ENCODE results near the gene CACNA1G. TPM values are rescaled to one million over a fixed set of nuclear protein-coding genes. Genes with fewer than 3 reads are reported as not detected.

CACNA1G gene
- total and polyA plus RNA-seq, 2 experiments from 2014 or later: 0.06 to 0.97 TPM

DNA sequence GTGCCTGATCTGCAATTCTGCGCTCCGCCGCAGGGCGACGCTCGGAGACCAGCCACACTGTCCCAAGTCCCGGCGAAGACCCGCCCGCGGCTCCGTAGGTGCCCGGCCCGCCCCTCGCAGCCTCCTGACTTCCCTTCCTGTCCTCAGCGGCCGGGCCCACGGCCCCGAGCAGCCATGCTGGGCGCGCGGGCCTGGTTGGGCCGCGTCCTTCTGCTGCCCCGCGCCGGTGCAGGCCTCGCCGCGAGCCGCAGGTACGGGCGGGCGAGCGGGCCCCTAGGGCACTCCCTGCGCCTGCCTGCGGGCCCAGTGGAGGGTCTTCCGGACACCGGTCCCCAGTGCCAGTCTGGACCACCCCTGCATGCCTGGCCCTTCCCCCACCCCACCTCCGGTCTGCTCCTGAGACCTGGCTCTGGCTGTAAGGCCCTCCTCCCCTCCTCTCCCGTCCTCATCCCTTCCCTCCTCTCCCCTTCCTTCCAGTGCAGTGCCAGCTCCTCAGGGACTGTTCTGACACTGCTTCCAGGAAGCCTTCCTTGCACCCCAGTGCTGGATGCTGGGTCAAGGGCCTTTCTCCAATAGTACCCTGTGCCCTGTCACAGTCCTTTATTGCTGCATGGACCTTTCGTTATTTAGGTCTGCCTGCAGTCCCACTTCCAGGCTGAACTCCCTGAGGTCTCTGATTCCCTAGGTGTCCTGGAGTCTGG, 13.3 kb upstream of the CACNA1G start, which contains the start of gene SPATA20:
TSS of gene SPATA20 (plus strand) at position 140 of the 701 bp plus-strand sequence. CDS start at position 175, 35 bp downstream.
- H3K4me2 ChIP-seq (ENCODE audit: unreplicated experiment): peak within 1 kb of the TSS; percentile 96
- in situ Hi-C loops (cut with MboI): loop anchor here (5.0 kb wide), 1 partner anchor 150 kb away; no protein-coding TSS in a partner anchor
- no peaks in the 10 kb centered on the region for H3K27me3 ChIP-seq (replicated peaks; ENCODE audit: insufficient read depth)
- 2% methylated on average over 26 to 32 of the region's 42 CpGs for WGBS, 2 experiments (ENCODE audit: low coverage in 1 of 2, low lambda C conversion rate in 2 of 2, missing lambda C conversion rate in 2 of 2)
- no peaks in the 10 kb centered on the region for H3K9me3 ChIP-seq (ENCODE audit: low read depth)
- no peaks in the 10 kb centered on the region for H4K20me1 ChIP-seq (ENCODE audit: insufficient read depth)
- no peaks in the 10 kb centered on the region for H3K36me3 ChIP-seq (ENCODE audit: low read depth)
- H3K27ac ChIP-seq: 0 out of 2 replicates have a peak within 1 kb of the TSS, but pooled peaks have one; percentile 23
- H3K9me2 ChIP-seq (ENCODE audit: insufficient read depth): no peaks in the 10 kb centered on the region
- H2AFZ ChIP-seq: peak within 1 kb of the TSS; percentile 81
- H3K4me3 ChIP-seq: peak within 1 kb of the TSS; percentile 81
- DNase-seq: peak; percentile 97
- H3K4me1 ChIP-seq (ENCODE audit: insufficient read depth): peaks cover 15% of the 10 kb centered on the region
- no peak for TF ChIP-seq EZH2phosphoT487 (IDR thresholded peaks at IDR 0.05; ENCODE audit: insufficient read depth, low read depth)
- TF ChIP-seq EZH2 (IDR thresholded peaks at IDR 0.05; ENCODE audit: insufficient read depth, poor library complexity, severe bottlenecking): no peak
- H3F3A ChIP-seq (ENCODE audit: insufficient read depth): no peaks in the 10 kb centered on the region
- H3K79me2 ChIP-seq (ENCODE audit: insufficient read depth): peaks cover 15% of the 10 kb centered on the region
- peak within 1 kb of the TSS; percentile 85 for H3K9ac ChIP-seq

DNA sequence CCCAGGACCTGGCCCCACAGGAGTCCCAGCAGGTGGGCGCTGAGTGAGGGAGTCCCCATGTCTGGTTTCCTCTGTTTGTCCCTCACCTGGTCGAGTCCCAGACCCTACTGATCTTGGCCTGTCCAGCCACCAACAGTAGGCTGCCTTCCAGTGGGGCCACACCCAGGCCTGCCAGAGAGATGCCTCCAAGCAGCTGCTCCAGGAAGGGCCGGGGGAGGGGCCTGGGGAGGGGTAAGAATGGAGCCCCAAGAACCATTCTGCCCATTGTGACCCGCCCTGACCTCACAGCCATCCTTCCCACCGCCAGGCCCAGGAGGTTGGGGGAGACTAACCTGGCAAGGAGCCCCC, 12.8 kb upstream of the CACNA1G start:
- no peaks in the 10 kb centered on the region for H3K9me2 ChIP-seq (ENCODE audit: insufficient read depth)
- H3K4me1 ChIP-seq (ENCODE audit: insufficient read depth): peaks cover 10% of the 10 kb centered on the region
- H3K27ac ChIP-seq: no peak overlapping the region
- H2AFZ ChIP-seq: peak overlapping the region; percentile 81
- H3F3A ChIP-seq (ENCODE audit: insufficient read depth): no peaks in the 10 kb centered on the region
- no peaks in the 10 kb centered on the region for H3K9me3 ChIP-seq (ENCODE audit: low read depth)
- WGBS, 2 experiments (ENCODE audit: low coverage in 1 of 2, low lambda C conversion rate in 2 of 2, missing lambda C conversion rate in 2 of 2): 33 to 41% methylated on average over 3 to 5 of the region's 5 CpGs
- H3K36me3 ChIP-seq (ENCODE audit: low read depth): no peaks in the 10 kb centered on the region
- peak overlapping the region; percentile 96 for H3K4me2 ChIP-seq (ENCODE audit: unreplicated experiment)
- TF ChIP-seq EZH2phosphoT487 (IDR thresholded peaks at IDR 0.05; ENCODE audit: insufficient read depth, low read depth): no peak
- TF ChIP-seq EZH2 (IDR thresholded peaks at IDR 0.05; ENCODE audit: insufficient read depth, poor library complexity, severe bottlenecking): no peak
- peak overlapping the region; percentile 85 for H3K9ac ChIP-seq
- H3K4me3 ChIP-seq: peak overlapping the region; percentile 81
- H3K27me3 ChIP-seq (replicated peaks; ENCODE audit: insufficient read depth): no peaks in the 10 kb centered on the region
- H4K20me1 ChIP-seq (ENCODE audit: insufficient read depth): no peaks in the 10 kb centered on the region
- in situ Hi-C loops (cut with MboI): loop anchor here (5.0 kb wide), 1 partner anchor 150 kb away; no protein-coding TSS in a partner anchor
- peaks cover 15% of the 10 kb centered on the region for H3K79me2 ChIP-seq (ENCODE audit: insufficient read depth)
- DNase-seq: peak; percentile 43

DNA sequence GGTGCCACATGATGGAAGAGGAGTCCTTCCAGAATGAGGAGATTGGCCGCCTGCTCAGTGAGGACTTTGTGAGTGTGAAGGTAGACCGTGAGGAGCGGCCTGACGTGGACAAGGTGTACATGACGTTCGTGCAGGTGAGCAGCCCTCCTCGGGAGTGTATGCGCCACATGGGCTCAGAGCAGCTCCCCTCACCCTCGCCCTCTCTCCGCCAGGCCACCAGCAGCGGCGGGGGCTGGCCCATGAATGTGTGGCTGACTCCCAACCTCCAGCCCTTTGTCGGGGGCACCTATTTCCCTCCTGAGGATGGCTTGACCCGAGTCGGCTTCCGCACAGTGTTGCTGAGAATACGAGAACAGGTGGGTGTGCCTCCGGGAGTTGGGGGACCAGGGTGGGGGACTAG, 11.7 kb upstream of the CACNA1G start:
- Histone ChIP-seq H3K4me1 (ENCODE audit: insufficient read depth) (peaks cover 6% of the 10 kb centered on the region; the same call in 1 of the 2 replicates), H3K4me2 (ENCODE audit: unreplicated experiment) (no peak overlapping the region)

DNA sequence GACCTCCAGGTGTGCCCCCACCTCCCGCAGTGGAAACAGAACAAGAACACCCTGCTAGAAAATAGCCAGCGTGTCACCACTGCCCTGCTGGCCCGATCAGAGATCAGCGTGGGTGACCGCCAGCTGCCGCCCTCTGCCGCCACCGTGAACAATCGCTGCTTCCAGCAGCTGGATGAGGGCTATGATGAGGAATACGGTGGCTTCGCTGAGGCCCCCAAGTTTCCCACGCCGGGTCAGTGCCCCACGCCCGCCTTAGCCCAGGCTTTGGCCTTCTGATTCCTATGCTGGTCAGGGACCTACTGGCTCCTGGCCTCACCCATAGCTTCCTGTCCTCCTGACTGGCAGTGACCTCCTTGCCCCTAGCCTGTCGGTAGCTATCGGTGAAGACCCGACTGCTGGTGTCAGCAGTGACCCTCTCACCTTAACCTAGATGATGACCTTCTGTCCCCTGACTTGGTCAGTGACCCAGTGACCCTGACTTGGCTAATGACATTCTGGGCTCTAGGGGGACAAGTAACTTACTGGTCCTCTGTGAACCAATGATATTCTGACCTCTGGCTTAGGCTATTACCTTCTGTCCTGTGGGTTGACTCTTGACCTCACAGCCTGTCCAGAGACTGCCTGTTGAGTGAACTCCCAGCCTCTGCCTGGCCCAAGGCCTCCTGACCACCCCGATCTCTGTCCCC, 11.1 kb upstream of the CACNA1G start:
- in situ Hi-C loops (cut with MboI): loop anchor here (5.0 kb wide), 1 partner anchor 148 kb away; no protein-coding TSS in a partner anchor
- Histone ChIP-seq H3K4me1 (ENCODE audit: insufficient read depth) (peaks cover 6% of the 10 kb centered on the region; the same call in 1 of the 2 replicates), H3K27ac (no peak overlapping the region), H3K79me2 (ENCODE audit: insufficient read depth) (peaks cover 15% of the 10 kb centered on the region), H3K36me3 (ENCODE audit: low read depth) (no peaks in the 10 kb centered on the region), H3K9me3 (ENCODE audit: low read depth) (no peaks in the 10 kb centered on the region), H3K27me3 (replicated peaks; ENCODE audit: insufficient read depth) (no peaks in the 10 kb centered on the region), H3K9ac (no peak overlapping the region), H2AFZ (no peak overlapping the region), H3K4me3 (no peak overlapping the region), H3K9me2 (ENCODE audit: insufficient read depth) (no peaks in the 10 kb centered on the region), H3K4me2 (ENCODE audit: unreplicated experiment) (no peak overlapping the region), H4K20me1 (ENCODE audit: insufficient read depth) (no peaks in the 10 kb centered on the region), H3F3A (ENCODE audit: insufficient read depth) (no peaks in the 10 kb centered on the region)
- TF ChIP-seq EZH2 (IDR thresholded peaks at IDR 0.05; ENCODE audit: insufficient read depth, poor library complexity, severe bottlenecking) (no peak), EZH2phosphoT487 (IDR thresholded peaks at IDR 0.05; ENCODE audit: insufficient read depth, low read depth) (no peak)
- WGBS, 2 experiments (ENCODE audit: low coverage in 1 of 2, low lambda C conversion rate in 2 of 2, missing lambda C conversion rate in 2 of 2): 94 to 97% methylated on average over 19 of the region's 19 CpGs
- DNase-seq: no peak

More for the DNA sequence above, 11.7 kb upstream of the CACNA1G start:
- in situ Hi-C loops (cut with MboI): loop anchor here (5.0 kb wide), 1 partner anchor 148 kb away; no protein-coding TSS in a partner anchor
- DNase-seq: no peak
- no peaks in the 10 kb centered on the region for H3K9me2 ChIP-seq (ENCODE audit: insufficient read depth)
- no peaks in the 10 kb centered on the region for H3K27me3 ChIP-seq (replicated peaks; ENCODE audit: insufficient read depth)
- 84 to 88% methylated on average over 17 to 18 of the region's 18 CpGs for WGBS, 2 experiments (ENCODE audit: low coverage in 1 of 2, low lambda C conversion rate in 2 of 2, missing lambda C conversion rate in 2 of 2)
- no peak overlapping the region for H3K9ac ChIP-seq
- H3K36me3 ChIP-seq (ENCODE audit: low read depth): no peaks in the 10 kb centered on the region
- H3K27ac ChIP-seq: no peak overlapping the region
- peaks cover 15% of the 10 kb centered on the region for H3K79me2 ChIP-seq (ENCODE audit: insufficient read depth)
- TF ChIP-seq EZH2 (IDR thresholded peaks at IDR 0.05; ENCODE audit: insufficient read depth, poor library complexity, severe bottlenecking): no peak
- no peak for TF ChIP-seq EZH2phosphoT487 (IDR thresholded peaks at IDR 0.05; ENCODE audit: insufficient read depth, low read depth)
- no peak overlapping the region for H3K4me3 ChIP-seq
- no peaks in the 10 kb centered on the region for H3K9me3 ChIP-seq (ENCODE audit: low read depth)
- H4K20me1 ChIP-seq (ENCODE audit: insufficient read depth): no peaks in the 10 kb centered on the region
- H3F3A ChIP-seq (ENCODE audit: insufficient read depth): no peaks in the 10 kb centered on the region
- H2AFZ ChIP-seq: no peak overlapping the region
